ENCODE measurements around the gene NCBP1.

DNA sequence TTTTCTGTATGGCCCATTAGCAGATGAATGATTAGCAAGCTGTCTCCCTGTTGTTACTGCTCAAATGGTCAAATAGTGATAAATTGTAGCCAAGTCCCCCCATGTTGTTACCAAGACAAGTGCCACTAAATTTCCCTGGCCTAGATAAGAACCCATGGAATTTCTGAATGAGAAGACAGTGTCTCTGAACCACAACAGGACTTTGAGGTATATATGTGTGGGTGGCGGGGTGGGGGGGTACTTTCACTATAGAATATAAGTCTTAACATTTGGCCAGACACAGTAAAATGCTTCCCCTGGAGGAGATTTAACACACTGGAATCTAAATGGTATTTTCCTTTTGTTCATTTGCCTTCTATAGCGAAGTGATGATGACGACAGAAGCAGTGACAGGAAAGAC is 34.9 kb downstream of the NCBP1 start:
- TF ChIP-seq NR1H2 (CRISPR knock-in tag; IDR thresholded peaks at IDR 0.05) (no peak), ZNF41 (CRISPR knock-in tag; conservative IDR thresholded peaks at IDR 0.05) (no peak), NFE2L1 (tag; IDR thresholded peaks at IDR 0.05; ENCODE audit: borderline replicate concordance, low read depth) (no peak), FOXK1 (CRISPR knock-in tag; IDR thresholded peaks at IDR 0.05; ENCODE audit: borderline replicate concordance) (no peak), JUN (IDR thresholded peaks at IDR 0.05; ENCODE audit: borderline replicate concordance, low read depth, low read length) (no peak), JUN (CRISPR knock-in tag; IDR thresholded peaks at IDR 0.05; ENCODE audit: borderline replicate concordance) (no peak), POLR2A (conservative IDR thresholded peaks at IDR 0.05) (no peak)
- TF ChIP-seq, protein P1, sequence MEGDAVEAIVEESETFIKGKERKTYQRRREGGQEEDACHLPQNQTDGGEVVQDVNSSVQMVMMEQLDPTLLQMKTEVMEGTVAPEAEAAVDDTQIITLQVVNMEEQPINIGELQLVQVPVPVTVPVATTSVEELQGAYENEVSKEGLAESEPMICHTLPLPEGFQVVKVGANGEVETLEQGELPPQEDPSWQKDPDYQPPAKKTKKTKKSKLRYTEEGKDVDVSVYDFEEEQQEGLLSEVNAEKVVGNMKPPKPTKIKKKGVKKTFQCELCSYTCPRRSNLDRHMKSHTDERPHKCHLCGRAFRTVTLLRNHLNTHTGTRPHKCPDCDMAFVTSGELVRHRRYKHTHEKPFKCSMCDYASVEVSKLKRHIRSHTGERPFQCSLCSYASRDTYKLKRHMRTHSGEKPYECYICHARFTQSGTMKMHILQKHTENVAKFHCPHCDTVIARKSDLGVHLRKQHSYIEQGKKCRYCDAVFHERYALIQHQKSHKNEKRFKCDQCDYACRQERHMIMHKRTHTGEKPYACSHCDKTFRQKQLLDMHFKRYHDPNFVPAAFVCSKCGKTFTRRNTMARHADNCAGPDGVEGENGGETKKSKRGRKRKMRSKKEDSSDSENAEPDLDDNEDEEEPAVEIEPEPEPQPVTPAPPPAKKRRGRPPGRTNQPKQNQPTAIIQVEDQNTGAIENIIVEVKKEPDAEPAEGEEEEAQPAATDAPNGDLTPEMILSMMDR (IDR thresholded peaks at IDR 0.05 in 2 of 3, conservative IDR thresholded peaks at IDR 0.05 in 1 of 3; ENCODE audit: insufficient read depth in 2 of 3, low read depth in 1 of 3, low read length in 3 of 3): no peak
- TF ChIP-seq, protein P2, sequence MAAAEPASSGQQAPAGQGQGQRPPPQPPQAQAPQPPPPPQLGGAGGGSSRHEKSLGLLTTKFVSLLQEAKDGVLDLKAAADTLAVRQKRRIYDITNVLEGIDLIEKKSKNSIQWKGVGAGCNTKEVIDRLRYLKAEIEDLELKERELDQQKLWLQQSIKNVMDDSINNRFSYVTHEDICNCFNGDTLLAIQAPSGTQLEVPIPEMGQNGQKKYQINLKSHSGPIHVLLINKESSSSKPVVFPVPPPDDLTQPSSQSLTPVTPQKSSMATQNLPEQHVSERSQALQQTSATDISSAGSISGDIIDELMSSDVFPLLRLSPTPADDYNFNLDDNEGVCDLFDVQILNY (CRISPR knock-in tag; IDR thresholded peaks at IDR 0.05): no peak
